ENCODE measurements around the gene C1orf159. TPM values are rescaled to one million over a fixed set of nuclear protein-coding genes. Genes with fewer than 3 reads are reported as not detected.

The C1orf159 gene
- total and polyA plus RNA-seq, 2 experiments from 2014 or later = 9.6 to 21.5 TPM

DNA sequence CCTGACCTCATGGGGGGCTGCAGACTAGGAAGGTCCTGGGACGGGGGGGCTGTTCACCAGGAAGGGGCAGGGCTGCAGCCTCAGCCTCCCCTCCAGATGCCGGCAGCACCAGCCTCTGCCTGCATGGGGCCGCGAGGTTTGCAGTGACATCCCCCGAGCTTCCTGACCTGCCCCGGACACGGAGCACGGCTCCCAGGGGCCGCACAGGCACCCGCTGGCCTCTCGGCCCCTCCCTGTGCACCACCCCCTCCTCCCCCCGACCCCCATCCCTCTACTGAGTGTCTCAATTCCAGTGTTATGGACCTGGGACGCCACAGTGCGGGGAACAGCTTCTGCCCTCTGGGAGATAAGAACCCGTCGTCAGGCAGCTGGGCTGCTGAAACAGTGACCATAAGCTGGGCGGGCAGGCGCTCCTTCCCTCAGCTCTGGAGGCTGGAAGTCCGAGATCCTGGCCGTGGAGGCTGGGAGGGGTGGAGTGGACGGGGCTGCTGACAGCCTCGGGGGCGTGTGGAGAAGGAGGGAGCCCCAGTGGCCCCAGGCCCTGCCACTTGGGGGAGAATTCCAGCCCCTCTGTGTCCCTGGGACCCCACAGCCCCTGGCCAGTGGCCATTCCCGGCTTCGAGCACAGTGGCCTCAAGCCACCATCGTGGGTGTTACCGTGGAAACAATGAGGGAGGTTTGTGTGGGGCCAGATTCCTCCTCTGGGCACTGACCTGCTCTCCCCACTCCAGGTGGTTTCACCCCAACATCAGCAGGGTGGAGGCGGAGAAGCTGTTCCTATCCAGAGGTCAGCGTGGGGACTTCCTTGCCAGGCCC lies 53.3 kb downstream of the C1orf159 start:
- no peak for TF ChIP-seq STAT1 (IDR thresholded peaks at IDR 0.05; ENCODE audit: unreplicated experiment)
- no peak for TF ChIP-seq NANOG (IDR thresholded peaks at IDR 0.05; ENCODE audit: borderline replicate concordance)
- TF ChIP-seq, protein P1, sequence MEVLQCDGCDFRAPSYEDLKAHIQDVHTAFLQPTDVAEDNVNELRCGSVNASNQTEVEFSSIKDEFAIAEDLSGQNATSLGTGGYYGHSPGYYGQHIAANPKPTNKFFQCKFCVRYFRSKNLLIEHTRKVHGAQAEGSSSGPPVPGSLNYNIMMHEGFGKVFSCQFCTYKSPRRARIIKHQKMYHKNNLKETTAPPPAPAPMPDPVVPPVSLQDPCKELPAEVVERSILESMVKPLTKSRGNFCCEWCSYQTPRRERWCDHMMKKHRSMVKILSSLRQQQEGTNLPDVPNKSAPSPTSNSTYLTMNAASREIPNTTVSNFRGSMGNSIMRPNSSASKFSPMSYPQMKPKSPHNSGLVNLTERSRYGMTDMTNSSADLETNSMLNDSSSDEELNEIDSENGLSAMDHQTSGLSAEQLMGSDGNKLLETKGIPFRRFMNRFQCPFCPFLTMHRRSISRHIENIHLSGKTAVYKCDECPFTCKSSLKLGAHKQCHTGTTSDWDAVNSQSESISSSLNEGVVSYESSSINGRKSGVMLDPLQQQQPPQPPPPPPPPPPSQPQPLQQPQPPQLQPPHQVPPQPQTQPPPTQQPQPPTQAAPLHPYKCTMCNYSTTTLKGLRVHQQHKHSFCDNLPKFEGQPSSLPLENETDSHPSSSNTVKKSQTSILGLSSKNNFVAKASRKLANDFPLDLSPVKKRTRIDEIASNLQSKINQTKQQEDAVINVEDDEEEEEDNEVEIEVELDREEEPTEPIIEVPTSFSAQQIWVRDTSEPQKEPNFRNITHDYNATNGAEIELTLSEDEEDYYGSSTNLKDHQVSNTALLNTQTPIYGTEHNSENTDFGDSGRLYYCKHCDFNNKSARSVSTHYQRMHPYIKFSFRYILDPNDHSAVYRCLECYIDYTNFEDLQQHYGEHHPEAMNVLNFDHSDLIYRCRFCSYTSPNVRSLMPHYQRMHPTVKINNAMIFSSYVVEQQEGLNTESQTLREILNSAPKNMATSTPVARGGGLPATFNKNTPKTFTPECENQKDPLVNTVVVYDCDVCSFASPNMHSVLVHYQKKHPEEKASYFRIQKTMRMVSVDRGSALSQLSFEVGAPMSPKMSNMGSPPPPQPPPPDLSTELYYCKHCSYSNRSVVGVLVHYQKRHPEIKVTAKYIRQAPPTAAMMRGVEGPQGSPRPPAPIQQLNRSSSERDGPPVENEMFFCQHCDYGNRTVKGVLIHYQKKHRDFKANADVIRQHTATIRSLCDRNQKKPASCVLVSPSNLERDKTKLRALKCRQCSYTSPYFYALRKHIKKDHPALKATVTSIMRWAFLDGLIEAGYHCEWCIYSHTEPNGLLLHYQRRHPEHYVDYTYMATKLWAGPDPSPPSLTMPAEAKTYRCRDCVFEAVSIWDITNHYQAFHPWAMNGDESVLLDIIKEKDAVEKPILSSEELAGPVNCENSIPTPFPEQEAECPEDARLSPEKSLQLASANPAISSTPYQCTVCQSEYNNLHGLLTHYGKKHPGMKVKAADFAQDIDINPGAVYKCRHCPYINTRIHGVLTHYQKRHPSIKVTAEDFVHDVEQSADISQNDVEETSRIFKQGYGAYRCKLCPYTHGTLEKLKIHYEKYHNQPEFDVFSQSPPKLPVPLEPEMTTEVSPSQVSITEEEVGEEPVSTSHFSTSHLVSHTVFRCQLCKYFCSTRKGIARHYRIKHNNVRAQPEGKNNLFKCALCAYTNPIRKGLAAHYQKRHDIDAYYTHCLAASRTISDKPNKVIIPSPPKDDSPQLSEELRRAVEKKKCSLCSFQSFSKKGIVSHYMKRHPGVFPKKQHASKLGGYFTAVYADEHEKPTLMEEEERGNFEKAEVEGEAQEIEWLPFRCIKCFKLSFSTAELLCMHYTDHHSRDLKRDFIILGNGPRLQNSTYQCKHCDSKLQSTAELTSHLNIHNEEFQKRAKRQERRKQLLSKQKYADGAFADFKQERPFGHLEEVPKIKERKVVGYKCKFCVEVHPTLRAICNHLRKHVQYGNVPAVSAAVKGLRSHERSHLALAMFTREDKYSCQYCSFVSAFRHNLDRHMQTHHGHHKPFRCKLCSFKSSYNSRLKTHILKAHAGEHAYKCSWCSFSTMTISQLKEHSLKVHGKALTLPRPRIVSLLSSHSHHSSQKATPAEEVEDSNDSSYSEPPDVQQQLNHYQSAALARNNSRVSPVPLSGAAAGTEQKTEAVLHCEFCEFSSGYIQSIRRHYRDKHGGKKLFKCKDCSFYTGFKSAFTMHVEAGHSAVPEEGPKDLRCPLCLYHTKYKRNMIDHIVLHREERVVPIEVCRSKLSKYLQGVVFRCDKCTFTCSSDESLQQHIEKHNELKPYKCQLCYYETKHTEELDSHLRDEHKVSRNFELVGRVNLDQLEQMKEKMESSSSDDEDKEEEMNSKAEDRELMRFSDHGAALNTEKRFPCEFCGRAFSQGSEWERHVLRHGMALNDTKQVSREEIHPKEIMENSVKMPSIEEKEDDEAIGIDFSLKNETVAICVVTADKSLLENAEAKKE (CRISPR knock-in tag; IDR thresholded peaks at IDR 0.05) = no peak
- TF ChIP-seq, protein P2, sequence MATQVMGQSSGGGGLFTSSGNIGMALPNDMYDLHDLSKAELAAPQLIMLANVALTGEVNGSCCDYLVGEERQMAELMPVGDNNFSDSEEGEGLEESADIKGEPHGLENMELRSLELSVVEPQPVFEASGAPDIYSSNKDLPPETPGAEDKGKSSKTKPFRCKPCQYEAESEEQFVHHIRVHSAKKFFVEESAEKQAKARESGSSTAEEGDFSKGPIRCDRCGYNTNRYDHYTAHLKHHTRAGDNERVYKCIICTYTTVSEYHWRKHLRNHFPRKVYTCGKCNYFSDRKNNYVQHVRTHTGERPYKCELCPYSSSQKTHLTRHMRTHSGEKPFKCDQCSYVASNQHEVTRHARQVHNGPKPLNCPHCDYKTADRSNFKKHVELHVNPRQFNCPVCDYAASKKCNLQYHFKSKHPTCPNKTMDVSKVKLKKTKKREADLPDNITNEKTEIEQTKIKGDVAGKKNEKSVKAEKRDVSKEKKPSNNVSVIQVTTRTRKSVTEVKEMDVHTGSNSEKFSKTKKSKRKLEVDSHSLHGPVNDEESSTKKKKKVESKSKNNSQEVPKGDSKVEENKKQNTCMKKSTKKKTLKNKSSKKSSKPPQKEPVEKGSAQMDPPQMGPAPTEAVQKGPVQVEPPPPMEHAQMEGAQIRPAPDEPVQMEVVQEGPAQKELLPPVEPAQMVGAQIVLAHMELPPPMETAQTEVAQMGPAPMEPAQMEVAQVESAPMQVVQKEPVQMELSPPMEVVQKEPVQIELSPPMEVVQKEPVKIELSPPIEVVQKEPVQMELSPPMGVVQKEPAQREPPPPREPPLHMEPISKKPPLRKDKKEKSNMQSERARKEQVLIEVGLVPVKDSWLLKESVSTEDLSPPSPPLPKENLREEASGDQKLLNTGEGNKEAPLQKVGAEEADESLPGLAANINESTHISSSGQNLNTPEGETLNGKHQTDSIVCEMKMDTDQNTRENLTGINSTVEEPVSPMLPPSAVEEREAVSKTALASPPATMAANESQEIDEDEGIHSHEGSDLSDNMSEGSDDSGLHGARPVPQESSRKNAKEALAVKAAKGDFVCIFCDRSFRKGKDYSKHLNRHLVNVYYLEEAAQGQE (IDR thresholded peaks at IDR 0.05; ENCODE audit: unreplicated experiment) = no peak
- no peak for TF ChIP-seq POLR2AphosphoS5 (IDR thresholded peaks at IDR 0.05; ENCODE audit: low read depth)
- TF ChIP-seq, protein P3, sequence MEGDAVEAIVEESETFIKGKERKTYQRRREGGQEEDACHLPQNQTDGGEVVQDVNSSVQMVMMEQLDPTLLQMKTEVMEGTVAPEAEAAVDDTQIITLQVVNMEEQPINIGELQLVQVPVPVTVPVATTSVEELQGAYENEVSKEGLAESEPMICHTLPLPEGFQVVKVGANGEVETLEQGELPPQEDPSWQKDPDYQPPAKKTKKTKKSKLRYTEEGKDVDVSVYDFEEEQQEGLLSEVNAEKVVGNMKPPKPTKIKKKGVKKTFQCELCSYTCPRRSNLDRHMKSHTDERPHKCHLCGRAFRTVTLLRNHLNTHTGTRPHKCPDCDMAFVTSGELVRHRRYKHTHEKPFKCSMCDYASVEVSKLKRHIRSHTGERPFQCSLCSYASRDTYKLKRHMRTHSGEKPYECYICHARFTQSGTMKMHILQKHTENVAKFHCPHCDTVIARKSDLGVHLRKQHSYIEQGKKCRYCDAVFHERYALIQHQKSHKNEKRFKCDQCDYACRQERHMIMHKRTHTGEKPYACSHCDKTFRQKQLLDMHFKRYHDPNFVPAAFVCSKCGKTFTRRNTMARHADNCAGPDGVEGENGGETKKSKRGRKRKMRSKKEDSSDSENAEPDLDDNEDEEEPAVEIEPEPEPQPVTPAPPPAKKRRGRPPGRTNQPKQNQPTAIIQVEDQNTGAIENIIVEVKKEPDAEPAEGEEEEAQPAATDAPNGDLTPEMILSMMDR (conservative IDR thresholded peaks at IDR 0.05; ENCODE audit: low read depth in 2 of 2) = no peak
- TF ChIP-seq, protein P4, sequence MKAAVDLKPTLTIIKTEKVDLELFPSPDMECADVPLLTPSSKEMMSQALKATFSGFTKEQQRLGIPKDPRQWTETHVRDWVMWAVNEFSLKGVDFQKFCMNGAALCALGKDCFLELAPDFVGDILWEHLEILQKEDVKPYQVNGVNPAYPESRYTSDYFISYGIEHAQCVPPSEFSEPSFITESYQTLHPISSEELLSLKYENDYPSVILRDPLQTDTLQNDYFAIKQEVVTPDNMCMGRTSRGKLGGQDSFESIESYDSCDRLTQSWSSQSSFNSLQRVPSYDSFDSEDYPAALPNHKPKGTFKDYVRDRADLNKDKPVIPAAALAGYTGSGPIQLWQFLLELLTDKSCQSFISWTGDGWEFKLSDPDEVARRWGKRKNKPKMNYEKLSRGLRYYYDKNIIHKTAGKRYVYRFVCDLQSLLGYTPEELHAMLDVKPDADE (IDR thresholded peaks at IDR 0.05) = no peak
- no peak for TF ChIP-seq EZH2phosphoT487 (IDR thresholded peaks at IDR 0.05; ENCODE audit: unreplicated experiment)
- TF ChIP-seq CREB1 (CRISPR knock-in tag; IDR thresholded peaks at IDR 0.05; ENCODE audit: low read depth) = no peak
- no peak for TF ChIP-seq ZNF114 (CRISPR knock-in tag; IDR thresholded peaks at IDR 0.05)
- TF ChIP-seq ZNF331 (CRISPR knock-in tag; IDR thresholded peaks at IDR 0.05; ENCODE audit: low read depth) = no peak
- TF ChIP-seq JUNB (IDR thresholded peaks at IDR 0.05; ENCODE audit: unreplicated experiment) = no peak
- no peak for TF ChIP-seq EZH2 (IDR thresholded peaks at IDR 0.05; ENCODE audit: low read depth, unreplicated experiment)
- H3K36me3 Mint-ChIP-seq (ENCODE audit: low read depth) = no peaks in the 10 kb centered on the region
- H3K9me3 Mint-ChIP-seq = no peaks in the 10 kb centered on the region
- no peak overlapping the region for H3K4me2 ChIP-seq
- no peak overlapping the region for H2AFZ ChIP-seq
- peaks cover 49% of the 10 kb centered on the region for H3K27me3 ChIP-seq (ENCODE audit: insufficient read depth)
- H3K27ac Mint-ChIP-seq = no peak overlapping the region
- peaks cover 3% of the 10 kb centered on the region; the same call in 2 of the 3 replicates for H3K4me1 Mint-ChIP-seq
- H3K36me3 ChIP-seq (ENCODE audit: insufficient read depth) = no peaks in the 10 kb centered on the region
- H3K27me3 Mint-ChIP-seq (ENCODE audit: insufficient read depth, low read depth, poor library complexity) = peaks cover 45% of the 10 kb centered on the region
- no peak overlapping the region for H3K4me3 ChIP-seq
- no peaks in the 10 kb centered on the region for H3K9me2 ChIP-seq (ENCODE audit: insufficient read depth)
- ATAC-seq = no peak
- no peaks in the 10 kb centered on the region; the same call in 1 of the 2 replicates for H4K20me1 ChIP-seq (replicated peaks; ENCODE audit: insufficient read depth)
- DNase-seq (ENCODE audit: low spot score) = no peak
- peaks cover 5% of the 10 kb centered on the region; the same call in 1 of the 2 replicates for H3K4me1 ChIP-seq (ENCODE audit: insufficient read depth)
- H3K4me3 Mint-ChIP-seq = no peak overlapping the region
- H3K79me2 ChIP-seq (replicated peaks; ENCODE audit: insufficient read depth) = no peaks in the 10 kb centered on the region
- H3F3A ChIP-seq (replicated peaks; ENCODE audit: low read depth) = 0 out of 2 replicates have a peak, but pooled peaks cover 5% of the 10 kb centered on the region
- no peak overlapping the region for H3K27ac ChIP-seq (ENCODE audit: low read depth)
